ENCODE results near the gene TM9SF1. TPM values are rescaled to one million over a fixed set of nuclear protein-coding genes. Genes with fewer than 3 reads are reported as not detected.

Gene TM9SF1
- total RNA-seq, 2 donors from 2014 or later, result 22.3 to 22.6 TPM

DNA sequence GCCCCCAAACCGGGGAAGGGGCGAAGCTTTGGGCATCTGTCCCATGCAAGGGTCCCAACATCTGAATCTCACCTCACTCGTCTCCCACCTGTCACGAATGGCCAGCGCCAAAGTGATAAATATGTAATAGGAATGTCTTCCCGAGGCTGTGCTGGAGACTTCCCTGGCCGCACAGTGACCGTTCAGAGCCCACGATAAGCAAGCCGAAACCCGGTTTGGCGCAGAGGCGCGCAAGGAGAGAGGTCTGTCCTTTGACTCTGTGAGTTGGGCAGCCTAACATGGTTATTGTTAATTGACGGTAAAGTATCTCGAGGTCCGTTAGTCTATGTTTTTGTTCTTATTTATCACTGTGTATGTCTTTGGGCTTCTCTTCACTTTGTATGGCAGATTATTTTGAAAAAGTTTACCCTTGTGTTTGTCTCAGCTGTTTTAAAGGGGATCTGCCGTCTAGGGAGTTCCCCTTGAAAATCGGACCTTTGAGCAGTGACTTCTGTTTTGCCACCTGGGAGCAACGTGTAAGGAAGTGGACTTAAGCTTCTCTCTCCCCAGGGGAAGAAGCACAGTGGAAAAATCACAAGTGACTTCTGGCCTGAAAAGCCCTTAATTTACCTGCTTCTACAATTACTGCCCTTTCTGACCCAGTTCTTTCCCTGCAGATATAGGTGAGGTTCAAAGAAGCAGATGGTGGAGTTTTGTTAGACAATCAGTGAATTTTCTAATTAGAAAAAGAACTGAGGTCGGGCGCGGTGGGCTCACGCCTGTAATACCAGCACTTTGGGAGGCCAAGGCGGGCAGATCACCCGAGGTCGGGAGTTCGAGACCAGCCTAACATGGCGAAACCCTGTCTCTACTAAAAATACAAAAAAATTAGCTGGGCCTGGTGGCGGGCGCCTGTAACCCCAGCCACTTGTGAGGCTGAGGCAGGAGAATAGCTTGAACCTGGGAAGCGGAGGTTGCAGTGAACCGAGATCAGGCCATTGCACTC is 1.1 kb upstream of the TM9SF1 start:
- peaks cover 3% of the 10 kb centered on the region for H3K36me3 Mint-ChIP-seq (ENCODE audit: low read depth)
- peaks cover 37% of the 10 kb centered on the region for H3K4me1 Mint-ChIP-seq
- H3K27ac Mint-ChIP-seq, result peak overlapping the region; percentile 97
- H3K9me3 ChIP-seq (ENCODE audit: control insufficient read depth, low read length, poor library complexity, severe bottlenecking), result no peaks in the 10 kb centered on the region
- ATAC-seq, result no peak
- H3K27me3 Mint-ChIP-seq, result no peaks in the 10 kb centered on the region
- H3K4me3 Mint-ChIP-seq, result peak overlapping the region; percentile 95
- DNase-seq, result no peak

DNA sequence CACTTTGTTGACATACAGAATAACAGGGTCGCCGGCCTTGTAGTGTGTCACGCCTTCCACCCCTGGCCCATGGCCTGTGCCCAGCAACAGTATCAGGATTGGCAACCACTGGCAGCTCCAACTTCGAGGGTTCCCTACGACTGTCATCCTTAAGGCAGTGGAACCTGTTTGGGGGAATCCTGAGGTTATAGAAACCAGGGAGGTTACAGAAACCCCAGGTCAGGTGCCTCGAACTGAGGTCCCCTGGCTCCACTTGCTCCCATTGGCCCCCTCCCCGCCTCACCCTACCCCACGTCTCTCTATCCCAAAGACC is 412 bp downstream of the TM9SF1 start:
- H3K9me3 ChIP-seq (ENCODE audit: control insufficient read depth, low read length, poor library complexity, severe bottlenecking), result no peaks in the 10 kb centered on the region
- DNase-seq (no peak), ATAC-seq (no peak)
- peak overlapping the region; percentile 95 for H3K4me3 Mint-ChIP-seq
- H3K27me3 Mint-ChIP-seq, result no peaks in the 10 kb centered on the region
- H3K36me3 Mint-ChIP-seq (ENCODE audit: low read depth), result peaks cover 3% of the 10 kb centered on the region
- H3K27ac Mint-ChIP-seq, result peak overlapping the region; percentile 97
- H3K4me1 Mint-ChIP-seq, result peaks cover 36% of the 10 kb centered on the region

- ATAC-seq, result no peak
- Mint-ChIP-seq H3K27ac (peak overlapping the region; percentile 97), H3K36me3 (ENCODE audit: low read depth) (peaks cover 3% of the 10 kb centered on the region), H3K4me1 (peaks cover 37% of the 10 kb centered on the region), H3K4me3 (peak overlapping the region; percentile 95), H3K27me3 (no peaks in the 10 kb centered on the region)
- no peak for DNase-seq
- no peaks in the 10 kb centered on the region for H3K9me3 ChIP-seq (ENCODE audit: control insufficient read depth, low read length, poor library complexity, severe bottlenecking)
These were observed 912 bp downstream of the TM9SF1 start for GRCh38 chr14:24194186-24194872.

- no peak for DNase-seq
- Mint-ChIP-seq H3K27me3 (no peaks in the 10 kb centered on the region), H3K27ac (peak overlapping the region; percentile 82), H3K36me3 (ENCODE audit: low read depth) (peaks cover 3% of the 10 kb centered on the region), H3K4me3 (no peak overlapping the region), H3K4me1 (peaks cover 31% of the 10 kb centered on the region)
- ATAC-seq, result no peak
- H3K9me3 ChIP-seq (ENCODE audit: control insufficient read depth, low read length, poor library complexity, severe bottlenecking), result no peaks in the 10 kb centered on the region
These were observed 2.3 kb downstream of the TM9SF1 start for GRCh38 chr14:24192933-24193332.

DNA sequence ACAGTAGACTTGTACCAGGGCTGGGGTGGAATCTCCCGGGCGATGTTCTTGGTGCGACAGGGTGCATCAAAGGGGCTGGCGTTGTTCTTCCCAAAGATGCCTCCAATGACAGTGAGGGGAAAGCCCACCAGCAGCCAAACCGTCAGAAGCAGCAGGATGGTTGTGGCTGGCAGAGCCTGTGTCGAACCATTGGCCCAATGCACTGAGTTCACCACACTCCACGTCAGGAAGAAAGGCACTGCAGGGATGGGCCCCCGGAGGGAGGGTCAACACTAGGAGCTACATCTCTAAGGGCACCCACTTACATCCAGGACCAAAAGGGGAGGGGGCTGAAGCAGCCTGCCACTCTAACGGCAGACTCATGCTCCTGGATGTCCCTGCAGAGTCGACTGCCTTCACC is 4.8 kb downstream of the TM9SF1 start:
- Mint-ChIP-seq H3K4me1 (peaks cover 31% of the 10 kb centered on the region), H3K27ac (no peak overlapping the region)
- ATAC-seq, result no peak

GRCh38 chr14:24189460-24189859 is 5.8 kb downstream of the TM9SF1 start:
- Mint-ChIP-seq H3K4me1 (peaks cover 26% of the 10 kb centered on the region), H3K4me3 (no peak overlapping the region), H3K36me3 (ENCODE audit: low read depth) (peaks cover 3% of the 10 kb centered on the region), H3K27me3 (no peaks in the 10 kb centered on the region), H3K27ac (peak overlapping the region; percentile 97)
- H3K9me3 ChIP-seq (ENCODE audit: control insufficient read depth, low read length, poor library complexity, severe bottlenecking), result no peaks in the 10 kb centered on the region
- DNase-seq, result no peak
- ATAC-seq, result no peak

More for the DNA sequence above, 4.8 kb downstream of the TM9SF1 start:
- H3K4me3 Mint-ChIP-seq, result no peak overlapping the region
- DNase-seq, result no peak
- H3K27me3 Mint-ChIP-seq, result no peaks in the 10 kb centered on the region
- peaks cover 3% of the 10 kb centered on the region for H3K36me3 Mint-ChIP-seq (ENCODE audit: low read depth)
- H3K9me3 ChIP-seq (ENCODE audit: control insufficient read depth, low read length, poor library complexity, severe bottlenecking), result no peaks in the 10 kb centered on the region

GRCh38 chr14:24189059-24189375 is 6.2 kb downstream of the TM9SF1 start:
- no peak for ATAC-seq
- no peaks in the 10 kb centered on the region for H3K9me3 ChIP-seq (ENCODE audit: control insufficient read depth, low read length, poor library complexity, severe bottlenecking)
- H3K36me3 Mint-ChIP-seq (ENCODE audit: low read depth), result peaks cover 3% of the 10 kb centered on the region
- peak overlapping the region; percentile 93 for H3K4me3 Mint-ChIP-seq
- H3K27ac Mint-ChIP-seq, result peak overlapping the region; percentile 97
- H3K27me3 Mint-ChIP-seq, result no peaks in the 10 kb centered on the region
- DNase-seq, result no peak
- peaks cover 22% of the 10 kb centered on the region for H3K4me1 Mint-ChIP-seq

DNA sequence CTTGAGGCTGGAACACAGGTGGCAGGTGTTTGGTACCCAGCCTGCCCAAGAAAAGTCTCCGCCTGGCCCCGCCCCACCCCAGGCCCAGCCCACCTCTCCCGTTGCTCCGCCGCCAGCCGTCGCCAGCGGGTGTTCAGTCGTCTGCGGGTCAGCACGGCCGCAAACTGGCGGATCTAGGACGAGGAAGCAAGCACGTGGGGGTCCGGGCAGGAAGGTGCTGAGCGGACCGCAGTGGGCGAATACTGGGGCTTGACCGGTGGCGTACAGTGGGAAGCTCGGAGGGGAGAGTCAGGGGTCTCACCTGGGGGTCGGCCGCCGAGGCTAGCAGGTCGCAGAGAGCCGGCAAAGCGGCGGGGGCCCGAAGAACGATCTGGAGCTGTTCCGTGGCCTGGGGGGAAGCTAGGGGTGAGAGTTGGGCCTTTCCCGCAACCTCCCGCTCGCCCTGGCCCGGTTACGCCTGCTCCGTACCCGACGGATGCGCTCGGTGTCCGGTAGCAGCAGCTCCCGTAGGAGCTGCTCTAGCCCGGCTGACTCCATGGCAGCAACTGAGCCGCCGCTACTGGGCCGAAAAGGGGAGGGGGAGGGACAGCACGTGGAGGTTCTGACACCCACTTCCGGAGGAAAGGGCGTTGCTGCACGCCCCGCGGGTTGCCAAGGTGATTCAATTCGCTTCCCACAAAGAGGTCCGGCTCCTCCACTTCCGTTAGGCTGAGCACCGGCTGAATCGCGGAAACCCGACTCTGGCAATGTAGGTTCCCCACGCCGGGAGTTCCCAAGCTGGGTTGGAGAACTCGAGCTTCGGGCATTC is 6.8 kb downstream of the TM9SF1 start, which contains the start of gene IPO4:
TSS of gene IPO4 (minus strand) at position 566 of the 808 bp plus-strand sequence. CDS start at position 537, 29 bp downstream.
- peak within 1 kb of the TSS; percentile 93 for H3K4me3 Mint-ChIP-seq
- H3K9me3 ChIP-seq (ENCODE audit: control insufficient read depth, low read length, poor library complexity, severe bottlenecking), result no peaks in the 10 kb centered on the region
- H3K4me1 Mint-ChIP-seq, result peaks cover 22% of the 10 kb centered on the region
- H3K27me3 Mint-ChIP-seq, result no peaks in the 10 kb centered on the region
- DNase-seq, result peak; percentile 86 to 92 (median 88)
- H3K27ac Mint-ChIP-seq, result peak within 1 kb of the TSS; percentile 97
- ATAC-seq, result peak; percentile 93
- peaks cover 3% of the 10 kb centered on the region for H3K36me3 Mint-ChIP-seq (ENCODE audit: low read depth)

DNA sequence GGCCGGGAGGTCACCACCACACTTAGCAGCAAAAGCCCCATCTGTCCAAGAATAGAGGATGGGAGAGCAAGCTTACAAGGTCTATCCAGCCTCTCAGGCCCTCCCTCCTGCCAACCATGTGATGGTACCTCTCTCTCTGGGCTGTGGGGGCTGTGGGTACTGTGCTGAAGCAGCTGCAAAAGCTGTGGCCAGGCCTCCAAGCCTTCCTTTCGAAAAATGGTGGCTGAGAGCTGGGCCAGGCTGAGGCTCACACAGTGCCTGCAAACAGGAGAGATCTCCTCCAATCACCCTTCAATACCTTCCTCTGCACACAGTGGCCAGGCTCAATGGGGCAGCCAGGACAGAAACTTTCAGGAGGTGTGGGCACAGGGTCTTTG is 7.7 kb downstream of the TM9SF1 start:
- peaks cover 2% of the 10 kb centered on the region for H3K36me3 Mint-ChIP-seq (ENCODE audit: low read depth)
- ATAC-seq (no peak), DNase-seq (no peak)
- H3K4me1 Mint-ChIP-seq, result peaks cover 25% of the 10 kb centered on the region
- no peaks in the 10 kb centered on the region for H3K27me3 Mint-ChIP-seq
- H3K27ac Mint-ChIP-seq, result peak overlapping the region; percentile 97
- no peaks in the 10 kb centered on the region for H3K9me3 ChIP-seq (ENCODE audit: control insufficient read depth, low read length, poor library complexity, severe bottlenecking)
- peak overlapping the region; percentile 93 for H3K4me3 Mint-ChIP-seq

DNA sequence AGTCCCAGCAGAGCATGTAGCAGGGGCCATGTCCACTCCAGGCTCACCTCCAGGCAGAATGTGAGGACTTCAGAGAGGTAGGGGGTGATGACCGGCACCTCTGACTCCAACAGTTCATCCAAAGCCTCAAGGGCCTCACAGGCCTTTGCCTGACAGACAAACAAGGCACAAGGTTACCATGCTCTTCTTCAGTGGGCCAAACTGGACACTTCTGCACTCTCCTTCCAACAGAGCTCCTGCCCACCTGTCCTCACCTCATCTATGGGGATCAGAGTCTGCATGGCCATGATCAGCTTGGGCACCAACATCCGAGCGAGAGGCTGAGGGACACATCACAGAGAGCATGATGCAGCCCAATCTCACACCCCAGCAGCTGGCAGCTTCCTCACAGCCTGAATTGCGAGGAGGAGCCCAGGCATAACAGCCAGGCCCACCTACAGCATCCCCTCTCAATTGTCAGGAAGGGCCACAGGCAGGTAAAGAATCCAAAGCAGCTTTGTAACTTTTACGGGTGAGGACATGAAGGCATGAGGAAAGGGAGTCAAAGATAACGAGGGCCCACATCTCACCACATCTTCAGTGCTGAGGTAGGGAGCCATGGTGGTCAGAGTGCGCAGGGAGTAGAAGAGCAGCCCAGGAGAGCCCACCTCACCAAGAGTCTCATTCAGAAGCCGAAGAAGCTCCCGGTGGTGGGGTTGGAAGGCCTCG is 8.3 kb downstream of the TM9SF1 start:
- ATAC-seq, result no peak
- H3K36me3 Mint-ChIP-seq (ENCODE audit: low read depth), result no peaks in the 10 kb centered on the region
- no peak for DNase-seq
- H3K4me3 Mint-ChIP-seq, result peak overlapping the region; percentile 82
- no peaks in the 10 kb centered on the region for H3K27me3 Mint-ChIP-seq
- peaks cover 24% of the 10 kb centered on the region for H3K4me1 Mint-ChIP-seq
- H3K27ac Mint-ChIP-seq, result peak overlapping the region; percentile 97
- H3K9me3 ChIP-seq (ENCODE audit: control insufficient read depth, low read length, poor library complexity, severe bottlenecking), result no peaks in the 10 kb centered on the region

DNA sequence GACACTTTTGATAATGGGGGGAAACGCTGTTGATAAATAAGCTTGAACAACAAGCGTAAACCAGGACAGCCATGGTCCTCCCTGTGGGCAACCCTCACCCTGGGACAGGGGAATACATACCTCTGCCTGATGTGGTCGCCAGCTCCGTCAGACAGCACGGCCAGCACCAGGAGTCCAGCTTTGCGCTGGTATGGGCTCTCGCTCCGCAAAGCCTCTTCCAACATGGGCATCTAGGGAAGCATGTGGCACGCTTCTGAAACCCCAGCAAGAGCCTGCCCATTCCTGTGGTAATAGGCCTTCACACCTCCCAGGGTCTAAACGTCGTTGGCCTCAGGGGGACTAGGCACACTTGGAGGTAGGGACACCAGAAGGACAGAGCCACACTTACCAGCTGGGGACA is 9.5 kb downstream of the TM9SF1 start:
- no peaks in the 10 kb centered on the region for H3K9me3 ChIP-seq (ENCODE audit: control insufficient read depth, low read length, poor library complexity, severe bottlenecking)
- H3K27ac Mint-ChIP-seq, result no peak overlapping the region
- H3K27me3 Mint-ChIP-seq, result no peaks in the 10 kb centered on the region
- DNase-seq, result no peak
- H3K4me3 Mint-ChIP-seq, result no peak overlapping the region
- peaks cover 2% of the 10 kb centered on the region for H3K36me3 Mint-ChIP-seq (ENCODE audit: low read depth)
- peaks cover 27% of the 10 kb centered on the region for H3K4me1 Mint-ChIP-seq
- ATAC-seq, result no peak

DNA sequence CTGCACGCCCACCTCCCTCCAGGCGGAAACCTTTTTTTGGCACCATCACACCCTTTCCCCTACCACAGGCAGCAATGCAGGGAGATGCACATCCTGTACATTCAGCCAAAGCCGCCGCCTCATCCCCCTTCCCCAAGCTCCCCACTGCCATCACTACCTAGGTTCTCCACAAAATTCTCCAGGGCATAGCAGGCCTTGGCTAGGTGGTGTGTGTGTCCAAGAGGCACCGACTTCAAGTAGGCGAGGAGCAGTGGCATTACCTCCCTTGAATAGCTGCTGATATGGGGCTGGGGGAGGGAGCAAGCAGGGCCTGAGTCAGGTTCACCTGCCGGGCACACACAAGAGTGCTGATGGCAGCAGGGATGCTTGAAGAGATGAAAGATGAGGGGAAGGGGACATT is 10.2 kb downstream of the TM9SF1 start:
- Mint-ChIP-seq H3K4me3 (no peak overlapping the region), H3K27ac (no peak overlapping the region), H3K4me1 (peaks cover 28% of the 10 kb centered on the region), H3K36me3 (ENCODE audit: low read depth) (peaks cover 2% of the 10 kb centered on the region), H3K27me3 (no peaks in the 10 kb centered on the region)
- no peaks in the 10 kb centered on the region for H3K9me3 ChIP-seq (ENCODE audit: control insufficient read depth, low read length, poor library complexity, severe bottlenecking)
- ATAC-seq (no peak), DNase-seq (no peak)

Measured in T-helper 17 cell (primary cell).